GM18870 (cell line): ENCODE data around the gene SNX13.
"Not testable (repeated sequence)": the region's sequence is repeated elsewhere in the genome, so short reads cannot be mapped to it uniquely, and the experiment has no call there.

Source experiments
- ATAC-seq: cut with Tn5 transposase; IDR thresholded peaks from one replicate; pipeline ENCODE4 v1.9.1; 2021; ENCODE audit warnings: moderate library complexity; ENCODE audit not compliant: unreplicated experiment

The SNX13 gene

GRCh38 chr7:17852361-17852760 is 87.9 kb downstream of the SNX13 start:
- ATAC-seq, result no peak

- no peak for ATAC-seq
These were observed 90.8 kb downstream of the SNX13 start for GRCh38 chr7:17849504-17849903.

GRCh38 chr7:17848516-17848915 is 91.8 kb downstream of the SNX13 start:
- ATAC-seq, result no peak

GRCh38 chr7:17846935-17847334 is 93.4 kb downstream of the SNX13 start:
- ATAC-seq, result no peak

- ATAC-seq, result no peak
These were observed 95.1 kb downstream of the SNX13 start for GRCh38 chr7:17845197-17845547.

GRCh38 chr7:17844514-17845196 is 95.6 kb downstream of the SNX13 start:
- no peak for ATAC-seq

GRCh38 chr7:17844022-17844421 is 96.3 kb downstream of the SNX13 start:
- ATAC-seq, result no peak

- no peak for ATAC-seq
These were observed 97.3 kb downstream of the SNX13 start for GRCh38 chr7:17843041-17843440.

- no peak for ATAC-seq
These were observed 107.4 kb downstream of the SNX13 start for GRCh38 chr7:17832820-17833355.

- no peak for ATAC-seq
These were observed 108.1 kb downstream of the SNX13 start for GRCh38 chr7:17832242-17832641.

- no peak for ATAC-seq
These were observed 110.1 kb downstream of the SNX13 start for GRCh38 chr7:17830206-17830605.

- ATAC-seq, result no peak
These were observed 111.3 kb downstream of the SNX13 start for GRCh38 chr7:17829001-17829400.

- ATAC-seq, result no peak
These were observed 117.6 kb downstream of the SNX13 start for GRCh38 chr7:17822547-17823173.

- no peak for ATAC-seq
These were observed 123.4 kb downstream of the SNX13 start for GRCh38 chr7:17816903-17817302.

- no peak for ATAC-seq
These were observed 125.0 kb downstream of the SNX13 start for GRCh38 chr7:17815318-17815717.

- ATAC-seq, result no peak
These were observed 126.2 kb downstream of the SNX13 start for GRCh38 chr7:17814058-17814457.

GRCh38 chr7:17809215-17809614 is 131.1 kb downstream of the SNX13 start:
- not testable (repeated sequence) for ATAC-seq

GRCh38 chr7:17807242-17807641 is 133.1 kb downstream of the SNX13 start:
- no peak for ATAC-seq

GRCh38 chr7:17806631-17807030 is 133.7 kb downstream of the SNX13 start:
- no peak for ATAC-seq

- ATAC-seq, result no peak
These were observed 138.2 kb downstream of the SNX13 start for GRCh38 chr7:17802056-17802455.

GRCh38 chr7:17792075-17792936 is 148.0 kb downstream of the SNX13 start:
- ATAC-seq, result no peak

- ATAC-seq, result no peak
These were observed 153.0 kb downstream of the SNX13 start for GRCh38 chr7:17787257-17787656.
